H54 (cell line): Measurements from ENCODE around the gene NCLN.
"Not testable (repeated sequence)": the region's sequence is repeated elsewhere in the genome, so short reads cannot be mapped to it uniquely, and the experiment has no call there.

Experiments
- DNase-seq: peaks from one replicate; pipeline ENCODE4 v3.0.0; 2011; ENCODE audit warnings: low spot score, mixed read lengths; ENCODE audit not compliant: insufficient read length
- FAIRE-seq: peaks from 3 replicates; lab custom pipeline; 2011; peaks lifted over from hg19 to GRCh38; lab: Jason Lieb, UNC
- POLR2A ChIP-seq: IDR thresholded peaks from 2 replicates; pipeline ENCODE4 v1.6.1; 2011; ENCODE audit warnings: low read depth, mild to moderate bottlenecking, low read length

The NCLN gene

GRCh38 chr19:3162418-3163229 lies 23.1 kb upstream of the NCLN start:
- TF ChIP-seq POLR2A = no peak
- DNase-seq (peak; percentile 80), FAIRE-seq (no peak)

GRCh38 chr19:3163230-3163886 lies 22.4 kb upstream of the NCLN start:
- no peak for TF ChIP-seq POLR2A
- FAIRE-seq = no peak
- DNase-seq = peak; percentile 96

GRCh38 chr19:3163943-3164342 lies 21.8 kb upstream of the NCLN start:
- DNase-seq (no peak), FAIRE-seq (no peak)
- no peak for TF ChIP-seq POLR2A

GRCh38 chr19:3167533-3168272 lies 18.0 kb upstream of the NCLN start:
- FAIRE-seq (no peak), DNase-seq (no peak)
- no peak for TF ChIP-seq POLR2A

GRCh38 chr19:3171894-3172672 lies 13.6 kb upstream of the NCLN start:
- TF ChIP-seq POLR2A = no peak
- DNase-seq = peak; percentile 54
- no peak for FAIRE-seq

GRCh38 chr19:3172673-3173000 lies 13.1 kb upstream of the NCLN start:
- DNase-seq, FAIRE-seq: not testable (repeated sequence)

- FAIRE-seq (peak; percentile 85), DNase-seq (no peak)
- 0 out of 2 replicates have a peak, but pooled peaks have one; percentile 3 for TF ChIP-seq POLR2A
Observed at GRCh38 chr19:3175781-3176714, 9.7 kb upstream of the NCLN start.

- peak; percentile 88 for FAIRE-seq
- DNase-seq = peak; percentile 100
- TF ChIP-seq POLR2A = peak; percentile 44; the same call in 1 of the 2 replicates
Observed at GRCh38 chr19:3176715-3177501, 8.8 kb upstream of the NCLN start.

- FAIRE-seq (no peak), DNase-seq (no peak)
- TF ChIP-seq POLR2A = no peak
Observed at GRCh38 chr19:3178377-3178972, 7.3 kb upstream of the NCLN start, which contains the start of gene S1PR4. Gene S1PR4, plus strand, starts transcription at chr19:3178769. Its CDS starts 24 bp downstream, at chr19:3178793.

- DNase-seq (no peak), FAIRE-seq (no peak)
Observed at GRCh38 chr19:3178973-3179738, 6.6 kb upstream of the NCLN start.

GRCh38 chr19:3179739-3180293 lies 5.9 kb upstream of the NCLN start:
- FAIRE-seq = no peak
- DNase-seq = no peak
- no peak for TF ChIP-seq POLR2A

More at GRCh38 chr19:3178973-3179738, 6.6 kb upstream of the NCLN start:
- TF ChIP-seq POLR2A = no peak
